Stimulated activated CD4-positive, alpha-beta T cell treated with anti-CD3 and anti-CD28 coated beads, Interleukin-12 subunit alpha, Interleukin-12 subunit beta, amount 100 ng/mL, for 24 hours (primary cell): Measurements from ENCODE around the gene LSAMP.

Experiments
- DNase-seq, 2 experiments: peaks; one replicate each; pipeline ENCODE4 v3.0.0-alpha.2; 2020; ENCODE audit warnings: low read depth in 2 of 2

Gene LSAMP

GRCh38 chr3:116445311-116445841 is at the start of gene LSAMP:
Gene LSAMP (minus strand): TSS chr3:116445487.
- DNase-seq: no peak

DNA sequence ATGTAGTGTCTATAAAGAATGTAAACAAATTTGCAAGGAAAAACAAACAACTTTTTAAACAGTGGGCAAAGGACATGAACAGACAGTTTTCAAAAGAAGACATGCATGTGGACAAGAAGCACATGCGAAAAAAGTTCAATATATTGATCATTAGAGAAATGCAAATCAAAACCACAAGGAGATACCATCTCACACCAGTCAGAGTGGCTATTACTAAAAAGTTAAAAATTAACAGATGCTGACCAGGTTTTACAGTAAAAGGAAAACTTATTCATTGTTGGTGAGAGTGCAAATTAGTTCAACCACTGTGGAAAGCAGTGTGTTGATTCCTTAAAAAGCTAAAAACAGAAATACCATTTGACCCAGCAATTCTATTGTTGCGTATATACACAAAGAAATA is 47.1 kb upstream of the LSAMP start:
- no peak for DNase-seq

DNA sequence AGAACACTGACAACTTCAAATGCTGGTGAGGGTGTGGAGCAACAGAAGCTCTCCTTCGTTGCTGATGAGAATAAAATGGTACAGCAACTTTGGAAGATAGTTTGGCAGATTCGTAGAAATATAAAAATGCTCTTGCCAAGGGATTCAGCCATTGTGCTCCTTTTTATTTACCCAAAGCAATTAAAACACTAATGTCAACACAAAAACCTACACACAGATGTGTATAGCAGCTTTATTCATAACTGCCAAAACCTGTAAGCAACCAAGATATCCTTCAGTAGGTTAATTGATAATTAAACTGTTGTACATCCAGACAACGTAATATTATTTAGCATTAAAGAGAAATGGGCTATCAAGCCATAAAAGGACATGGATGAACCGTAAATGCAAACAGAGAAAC is 37.8 kb upstream of the LSAMP start:
- no peak for DNase-seq

DNA sequence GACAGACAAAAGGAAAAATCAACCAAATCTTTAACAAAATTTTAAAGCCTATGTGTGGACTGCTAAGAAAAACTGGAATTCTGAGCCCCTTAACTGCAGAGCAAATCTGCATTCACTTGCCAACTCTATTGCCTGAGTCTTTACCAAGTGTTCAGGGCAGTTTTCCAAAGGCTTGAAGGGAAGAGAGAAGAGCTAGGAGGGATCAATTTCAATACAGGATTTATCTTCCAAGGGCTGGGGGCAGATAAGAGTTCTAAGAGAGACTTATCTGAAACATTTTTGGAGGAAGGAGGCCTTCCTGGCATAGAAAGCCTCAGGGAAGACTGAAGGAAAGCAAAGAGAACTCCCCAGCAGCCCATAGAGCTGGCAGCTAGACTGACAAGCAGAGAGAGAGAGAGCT is 31.4 kb upstream of the LSAMP start:
- DNase-seq: no peak

- DNase-seq: no peak
Observed at GRCh38 chr3:116474801-116475200, 29.5 kb upstream of the LSAMP start.

- no peak for DNase-seq
Observed at GRCh38 chr3:116474032-116474780, 28.9 kb upstream of the LSAMP start.

DNA sequence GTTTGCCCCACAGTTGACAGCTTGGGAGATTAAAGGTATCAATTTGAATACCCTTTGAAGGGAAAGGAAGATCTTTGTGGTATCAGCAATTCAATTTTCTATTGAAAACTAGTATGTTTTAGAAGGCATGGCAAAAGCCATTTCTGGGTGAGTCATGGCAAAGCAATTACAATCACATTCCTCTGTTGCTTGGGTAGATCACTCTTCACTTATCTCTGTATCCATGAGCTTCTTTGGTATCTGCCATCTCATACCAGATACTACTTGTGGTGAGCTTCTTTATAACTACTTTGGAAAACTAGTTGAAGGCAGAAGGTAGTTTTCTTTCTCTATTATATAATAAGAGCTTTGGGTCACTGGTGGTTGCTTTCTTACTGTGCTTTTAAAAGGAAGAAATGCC is 28.3 kb upstream of the LSAMP start:
- DNase-seq: no peak

GRCh38 chr3:116470605-116471197 is 25.4 kb upstream of the LSAMP start:
- no peak for DNase-seq

DNA sequence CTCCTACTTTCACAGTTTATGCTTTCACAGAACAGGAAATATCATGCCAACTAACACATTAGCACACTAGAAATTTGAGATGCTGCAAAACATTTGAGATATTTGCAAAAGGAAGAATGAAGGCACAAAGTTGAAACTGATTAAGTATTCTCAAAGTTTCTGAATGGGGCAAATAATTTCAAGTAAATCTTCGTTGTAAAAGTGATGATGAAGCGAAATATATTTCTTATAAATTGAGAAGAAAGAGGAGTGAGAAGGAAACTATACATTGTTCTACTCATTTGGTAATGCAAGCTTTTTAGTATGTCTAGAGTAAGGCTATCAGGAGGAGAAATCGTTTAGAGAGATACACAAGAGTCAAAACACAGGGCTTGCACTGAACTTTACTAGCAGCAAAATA is 24.3 kb upstream of the LSAMP start:
- DNase-seq: no peak

GRCh38 chr3:116464276-116464798 is 19.1 kb upstream of the LSAMP start:
- DNase-seq: no peak

DNA sequence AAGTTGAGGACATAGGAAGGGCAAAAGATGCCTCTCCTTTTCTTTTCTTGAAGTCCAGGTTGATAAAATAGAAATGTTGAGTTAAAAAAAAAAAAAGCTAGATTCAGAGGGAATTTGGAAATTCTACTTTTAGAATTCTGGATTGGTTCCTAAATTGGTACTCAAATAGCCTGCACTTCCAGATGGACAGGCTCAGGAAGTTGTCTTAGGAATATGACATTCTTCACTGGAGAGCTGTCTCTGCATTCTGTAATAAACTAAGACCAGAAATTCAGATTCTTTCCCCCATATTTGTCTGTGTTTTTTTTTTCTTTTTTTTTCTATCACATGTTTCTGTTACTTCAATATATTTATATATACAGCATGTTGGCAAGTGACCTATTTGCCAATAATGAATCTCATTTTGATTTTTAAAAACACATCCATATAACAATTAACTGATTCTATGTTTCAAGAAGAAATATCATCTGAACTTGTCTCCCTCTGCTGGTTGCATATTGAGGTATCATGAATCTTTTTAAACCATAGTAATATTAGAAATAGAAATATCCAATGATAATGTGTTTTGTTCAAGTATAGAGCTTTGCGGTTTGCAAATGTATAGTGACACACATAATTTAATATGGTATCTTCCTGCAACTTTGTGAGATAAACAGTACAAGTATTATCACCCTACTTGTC is 8.5 kb upstream of the LSAMP start:
- DNase-seq: no peak

DNA sequence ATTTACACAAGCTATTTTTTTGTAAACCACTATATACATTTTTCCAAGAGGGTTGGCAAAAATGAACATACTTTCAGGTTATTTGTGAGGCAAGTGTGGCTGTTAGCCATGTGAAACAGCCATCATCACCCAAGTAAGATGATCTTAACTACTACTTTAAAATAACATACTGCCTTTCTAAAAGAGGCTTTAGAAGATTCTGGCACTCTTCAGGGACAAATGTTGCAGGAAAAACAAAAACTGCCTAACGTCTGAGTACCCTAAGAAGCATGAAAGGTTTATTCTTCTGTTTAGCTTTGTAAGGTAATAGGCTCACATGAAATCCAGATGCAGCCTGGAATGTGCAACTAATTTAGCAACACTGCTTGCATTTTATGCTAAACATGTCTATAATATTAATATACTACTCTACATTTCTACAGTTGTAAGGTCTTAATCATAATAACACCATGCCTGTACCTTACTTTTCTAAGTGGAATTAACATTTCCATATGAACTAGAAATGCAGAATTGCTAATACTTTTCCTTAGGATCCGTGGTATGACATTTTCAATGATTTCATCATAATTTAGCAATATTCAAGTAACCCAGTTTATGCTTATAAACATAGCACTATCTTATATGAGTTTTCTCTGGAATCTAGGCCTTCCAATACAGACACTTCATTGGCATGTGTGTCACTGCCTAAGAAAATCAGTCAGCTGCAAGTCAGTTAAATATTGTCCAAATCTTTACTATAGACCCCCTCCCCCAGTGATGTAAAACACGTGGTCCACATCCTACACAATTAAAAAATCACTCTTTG is 4.5 kb upstream of the LSAMP start:
- no peak for DNase-seq

- no peak for DNase-seq
Observed at GRCh38 chr3:116445990-116446389, 703 bp upstream of the LSAMP start.

- DNase-seq: no peak
Observed at GRCh38 chr3:116444819-116445310, 422 bp downstream of the LSAMP start.

DNA sequence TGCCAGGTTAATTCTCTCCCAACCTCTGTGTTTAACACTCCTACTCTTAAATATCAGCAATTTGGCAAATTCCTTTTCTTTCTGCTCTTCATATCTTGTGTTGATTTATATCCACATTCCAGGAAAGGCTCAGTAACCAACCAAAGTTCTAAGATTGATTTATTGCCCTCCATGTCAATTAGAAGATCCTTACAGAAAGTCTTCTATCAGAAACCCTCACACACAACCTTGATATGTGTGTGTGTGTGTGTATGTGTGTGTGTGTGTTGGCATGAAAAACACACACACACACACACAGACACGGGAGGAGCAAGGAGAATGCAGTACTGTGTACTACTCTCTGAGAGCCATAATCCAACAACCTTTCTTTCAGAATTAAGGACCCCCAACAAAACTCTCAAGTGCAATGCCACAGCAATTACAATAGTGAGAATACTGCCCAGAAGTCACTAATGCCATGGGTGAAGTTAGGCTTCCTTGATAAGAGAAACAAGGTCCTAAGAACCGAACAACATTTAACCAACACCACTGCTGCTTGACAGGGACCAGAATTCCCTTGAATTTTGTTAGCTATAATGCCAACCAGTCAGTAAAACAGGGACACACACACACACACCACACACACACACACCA is 1.1 kb downstream of the LSAMP start:
- no peak for DNase-seq

DNA sequence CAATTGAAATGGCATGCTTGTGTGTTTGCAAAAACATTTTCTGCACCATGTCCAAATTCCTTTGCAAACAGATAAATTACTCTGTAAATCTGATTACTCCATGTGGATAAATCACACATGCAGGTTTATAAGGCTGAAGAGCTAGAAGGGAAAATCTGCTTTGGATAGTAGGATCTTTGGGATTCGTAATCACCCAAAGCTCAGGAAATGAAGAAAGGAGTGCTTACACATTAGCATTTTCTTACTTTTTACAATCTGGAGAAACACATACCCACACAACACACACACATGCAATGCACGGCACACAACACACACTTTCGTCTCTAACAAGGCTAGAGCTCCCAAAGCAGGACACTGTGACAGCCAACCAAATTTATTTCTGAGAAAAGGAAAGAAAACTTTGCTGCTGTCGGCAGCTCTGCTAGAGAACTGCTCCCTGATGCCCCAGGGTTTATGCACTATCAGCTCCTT is 2.1 kb downstream of the LSAMP start:
- no peak for DNase-seq

DNA sequence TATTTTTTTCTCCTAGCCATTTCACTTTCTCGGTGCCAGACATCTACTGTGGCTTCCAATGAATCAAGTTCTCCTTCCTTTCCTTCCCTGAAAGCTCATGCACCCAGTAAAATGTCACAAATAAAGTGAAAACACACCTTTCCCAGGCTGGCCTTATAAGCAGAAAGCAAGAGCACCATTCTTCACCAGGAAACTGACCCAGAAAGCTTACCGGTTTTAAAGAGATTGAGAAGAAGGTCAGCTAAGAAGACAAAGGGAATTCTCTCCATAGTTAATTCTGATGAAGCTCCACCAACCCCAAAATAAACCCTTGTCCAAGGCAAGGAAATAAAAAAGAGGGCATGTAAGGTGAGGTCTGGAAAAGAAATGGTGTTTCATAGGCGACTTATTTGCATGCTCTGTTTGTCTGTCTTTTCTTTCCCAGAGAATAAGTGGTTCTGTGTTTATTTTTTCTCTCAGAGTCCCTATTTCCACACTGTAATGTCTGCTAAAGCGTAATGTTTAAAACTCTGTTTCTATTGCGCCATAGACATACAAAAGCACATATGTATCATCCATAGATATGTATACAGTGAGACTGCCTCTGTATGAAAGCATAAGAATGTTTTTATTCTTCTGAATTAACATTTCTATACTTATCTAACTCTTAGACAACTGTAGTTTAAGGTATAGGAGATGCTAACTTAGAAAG is 2.8 kb downstream of the LSAMP start:
- no peak for DNase-seq

GRCh38 chr3:116441652-116442051 is 3.6 kb downstream of the LSAMP start:
- DNase-seq: no peak

- no peak for DNase-seq
Observed at GRCh38 chr3:116440196-116440595, 5.1 kb downstream of the LSAMP start.

DNA sequence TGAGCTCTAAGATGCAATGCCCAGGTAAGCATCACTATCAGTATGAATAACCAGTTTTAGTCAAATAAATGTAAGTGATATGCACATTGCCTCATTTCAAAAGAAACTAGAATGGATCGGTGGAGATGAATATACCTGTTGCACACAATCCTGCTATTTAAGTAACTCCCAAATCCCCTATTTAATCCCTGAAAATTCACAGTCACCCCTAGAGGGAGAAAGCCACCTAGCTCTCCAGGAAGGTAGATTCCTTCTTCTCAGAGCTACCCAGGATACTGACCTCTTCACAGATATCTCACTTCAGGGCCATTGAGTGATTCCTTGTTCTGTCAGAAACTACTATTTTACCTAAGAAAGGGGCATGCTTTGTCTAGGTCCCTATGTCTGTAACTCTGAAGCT is 11.7 kb downstream of the LSAMP start:
- DNase-seq: no peak
